ENCODE measurements around the gene RPA4. TPM values are rescaled to one million over a fixed set of nuclear protein-coding genes. Genes with fewer than 3 reads are reported as not detected.

The RPA4 gene
- total and polyA plus RNA-seq, 9 of the 15 experiments (the other 6 are each of a cell fraction or from before 2014, with no cell fraction given) = 0.29 TPM; not detected in 8

DNA sequence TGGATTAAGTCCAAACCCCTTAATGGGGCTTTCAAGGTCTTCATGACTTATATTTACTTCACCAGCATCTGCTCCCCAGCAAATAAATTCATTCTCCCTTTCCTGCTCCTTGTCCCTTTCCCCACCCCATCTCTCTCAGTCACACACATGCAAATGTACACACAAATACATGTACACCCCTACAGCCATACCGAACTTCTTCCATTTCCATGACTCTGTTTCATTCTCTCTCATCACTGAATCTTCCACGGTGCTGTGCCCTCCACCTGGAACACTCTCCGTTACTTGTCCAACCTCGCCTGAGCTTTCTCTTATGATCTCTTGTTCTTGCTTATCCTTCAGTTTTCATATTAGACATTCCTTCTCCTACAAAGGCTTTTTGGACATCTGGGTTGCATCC is 22.0 kb upstream of the RPA4 start:
- ATAC-seq = no peak
- H3K79me2 ChIP-seq (ENCODE audit: control insufficient read depth, insufficient read depth, low read length) = no peaks in the 10 kb centered on the region
- FAIRE-seq = no peak
- no peaks in the 10 kb centered on the region for H3K27me3 ChIP-seq (ENCODE audit: control insufficient read depth in 2 of 2, insufficient read depth in 2 of 2, low read length in 2 of 2)
- DNase-seq (ENCODE audit: extremely low read depth in 1 of 4, low spot score in 3 of 4) = no peak
- no peak overlapping the region for H2AFZ ChIP-seq (ENCODE audit: low read depth, low read length)
- no peaks in the 10 kb centered on the region for H3K36me3 ChIP-seq (ENCODE audit: control insufficient read depth, insufficient read depth, low read length)
- H3K9me1 ChIP-seq (ENCODE audit: control insufficient read depth, insufficient read depth, low read length) = no peaks in the 10 kb centered on the region
- 0% methylated on average over 4 of the region's 4 CpGs for WGBS (ENCODE audit: insufficient coverage, low coverage, missing lambda C conversion rate)
- no peak overlapping the region for H3K9ac ChIP-seq (ENCODE audit: insufficient read depth in 1 of 2, low read depth in 2 of 2, low read length in 2 of 2)
- H3K4me2 ChIP-seq (ENCODE audit: insufficient read depth, low read length) = no peak overlapping the region
- H3K4me1 ChIP-seq (replicated peaks in 1 of 2; ENCODE audit: control insufficient read depth in 2 of 2, insufficient read depth in 2 of 2, low read length in 2 of 2) = no peaks in the 10 kb centered on the region
- H3K4me3 ChIP-seq = no peak overlapping the region
- ChIA-PET CTCF (ENCODE audit: low intra/inter-chr PET ratio) (no interaction called here), POLR2A (no interaction called here)
- no peaks in the 10 kb centered on the region for H3K9me3 ChIP-seq (replicated peaks; ENCODE audit: control insufficient read depth, insufficient read depth, low read depth, low read length)
- H3K27ac ChIP-seq (ENCODE audit: extremely low read depth, low read depth, low read length) = no peak overlapping the region
- no peaks in the 10 kb centered on the region for H4K20me1 ChIP-seq (replicated peaks; ENCODE audit: control insufficient read depth, insufficient read depth, low read length)
- no TSS peak for BruUV-seq (replicated peaks)
- intact Hi-C loops (cut with micrococcal nuclease) (no loop called here), in situ Hi-C loops (cut with MboI) (no loop called here)
- TF ChIP-seq ZNF696 (CRISPR knock-in tag; conservative IDR thresholded peaks at IDR 0.05) = no peak
- TF ChIP-seq GABPB1 (CRISPR knock-in tag; IDR thresholded peaks at IDR 0.05) = no peak
- no peak for TF ChIP-seq BHLHE40 (IDR thresholded peaks at IDR 0.05; ENCODE audit: low read length)
- no peak for TF ChIP-seq ZNF41 (CRISPR knock-in tag; conservative IDR thresholded peaks at IDR 0.05)
- TF ChIP-seq DIDO1 (tag; IDR thresholded peaks at IDR 0.05; ENCODE audit: low read depth) = no peak
- TF ChIP-seq, protein P1, sequence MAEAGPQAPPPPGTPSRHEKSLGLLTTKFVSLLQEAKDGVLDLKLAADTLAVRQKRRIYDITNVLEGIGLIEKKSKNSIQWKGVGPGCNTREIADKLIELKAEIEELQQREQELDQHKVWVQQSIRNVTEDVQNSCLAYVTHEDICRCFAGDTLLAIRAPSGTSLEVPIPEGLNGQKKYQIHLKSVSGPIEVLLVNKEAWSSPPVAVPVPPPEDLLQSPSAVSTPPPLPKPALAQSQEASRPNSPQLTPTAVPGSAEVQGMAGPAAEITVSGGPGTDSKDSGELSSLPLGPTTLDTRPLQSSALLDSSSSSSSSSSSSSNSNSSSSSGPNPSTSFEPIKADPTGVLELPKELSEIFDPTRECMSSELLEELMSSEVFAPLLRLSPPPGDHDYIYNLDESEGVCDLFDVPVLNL (CRISPR knock-in tag; IDR thresholded peaks at IDR 0.05; ENCODE audit: low read depth) = no peak
- TF ChIP-seq NCOA4 (IDR thresholded peaks at IDR 0.05; ENCODE audit: partially characterized antibody) = no peak
- no peak for TF ChIP-seq XRCC3 (IDR thresholded peaks at IDR 0.05)
- no peak for TF ChIP-seq SREBF2 (CRISPR knock-in tag; IDR thresholded peaks at IDR 0.05)
- TF ChIP-seq, protein P2, sequence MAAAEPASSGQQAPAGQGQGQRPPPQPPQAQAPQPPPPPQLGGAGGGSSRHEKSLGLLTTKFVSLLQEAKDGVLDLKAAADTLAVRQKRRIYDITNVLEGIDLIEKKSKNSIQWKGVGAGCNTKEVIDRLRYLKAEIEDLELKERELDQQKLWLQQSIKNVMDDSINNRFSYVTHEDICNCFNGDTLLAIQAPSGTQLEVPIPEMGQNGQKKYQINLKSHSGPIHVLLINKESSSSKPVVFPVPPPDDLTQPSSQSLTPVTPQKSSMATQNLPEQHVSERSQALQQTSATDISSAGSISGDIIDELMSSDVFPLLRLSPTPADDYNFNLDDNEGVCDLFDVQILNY (CRISPR knock-in tag; IDR thresholded peaks at IDR 0.05) = no peak

All from K562 (cell line).